K562 (cell line): ENCODE measurements around the gene LRCOL1. TPM values are rescaled to one million over a fixed set of nuclear protein-coding genes. Genes with fewer than 3 reads are reported as not detected.

Experiments
- ERF ChIP-seq: fragments of 450-650 bp; formaldehyde crosslinking; IDR thresholded peaks from 2 replicates; pipeline ENCODE4 v1.4.0; 2020; ENCODE audit warnings: mild to moderate bottlenecking, mixed read lengths
- POLR3G ChIP-seq: IDR thresholded peaks from 2 replicates; pipeline ENCODE4 v1.6.1; 2011; ENCODE audit not compliant: insufficient read length, insufficient replicate concordance; ENCODE audit errors: extremely low read depth
- ZNF561 ChIP-seq: fragments of 450-650 bp; formaldehyde crosslinking; conservative IDR thresholded peaks from 2 replicates; pipeline ENCODE4 v1.4.0; 2020; ENCODE audit warnings: mild to moderate bottlenecking, moderate library complexity
- polyA plus RNA-seq, 8 experiments: library from polyadenylated mRNA; depleted of rRNA in 4 of 8; stranded (reverse) in 5 of 8; unstranded in 3 of 8; fragments of >200 nt; fragmentation: Nextera tagmentation in 2 of 8; fragmentation: Illumina TruSeq in 1 of 8; extraction: Ambion mirVana in 2 of 8; extraction: Trizol in 1 of 8; gene quantifications; 2 replicates each; pipeline versions ENCODE4 v1.2.1 to v1.2.3, GENCODE V29; 2011 to 2014; ENCODE audit warnings: inconsistent platforms in 1 of 8, missing spikeins in 1 of 8
- total RNA-seq, 7 experiments: library from RNA; depleted of rRNA in 6 of 7; stranded (reverse); fragments of >200 nt in 6 of 7; fragmentation: Illumina TruSeq in 2 of 7; extraction: Trizol in 2 of 7; gene quantifications; 2 replicates each; pipeline versions ENCODE4 v1.2.1 to v1.2.3, GENCODE V29; 2011 to 2021; ENCODE audit warnings: low replicate concordance in 1 of 7
- TF ChIP-seq, protein P1 (sequence below), 2 experiments: fragments of 450-650 bp; formaldehyde crosslinking in 1 of 2; IDR thresholded peaks; 2 replicates each; pipeline versions ENCODE4 v1.4.0 to v1.6.1; 2014 to 2020; ENCODE audit warnings: mild to moderate bottlenecking in 2 of 2, borderline replicate concordance in 1 of 2, low read depth in 1 of 2
- TF ChIP-seq, protein P2 (sequence below), 3 experiments: IDR thresholded peaks in 2 of 3; conservative IDR thresholded peaks in 1 of 3; 2 replicates each; pipeline ENCODE4 v1.5.1; 2011 to 2012; ENCODE audit warnings: low read length in 3 of 3, mild to moderate bottlenecking in 3 of 3, control low read depth in 2 of 3, improper control_type of control experiment in 1 of 3, inconsistent platforms in 1 of 3, low read depth in 1 of 3, mixed read lengths in 1 of 3, moderate library complexity in 1 of 3; ENCODE audit not compliant: insufficient read depth in 2 of 3

Gene LRCOL1
- total and polyA plus RNA-seq, 9 of the 15 experiments (the other 6 are each of a cell fraction or from before 2014, with no cell fraction given), result not detected

DNA sequence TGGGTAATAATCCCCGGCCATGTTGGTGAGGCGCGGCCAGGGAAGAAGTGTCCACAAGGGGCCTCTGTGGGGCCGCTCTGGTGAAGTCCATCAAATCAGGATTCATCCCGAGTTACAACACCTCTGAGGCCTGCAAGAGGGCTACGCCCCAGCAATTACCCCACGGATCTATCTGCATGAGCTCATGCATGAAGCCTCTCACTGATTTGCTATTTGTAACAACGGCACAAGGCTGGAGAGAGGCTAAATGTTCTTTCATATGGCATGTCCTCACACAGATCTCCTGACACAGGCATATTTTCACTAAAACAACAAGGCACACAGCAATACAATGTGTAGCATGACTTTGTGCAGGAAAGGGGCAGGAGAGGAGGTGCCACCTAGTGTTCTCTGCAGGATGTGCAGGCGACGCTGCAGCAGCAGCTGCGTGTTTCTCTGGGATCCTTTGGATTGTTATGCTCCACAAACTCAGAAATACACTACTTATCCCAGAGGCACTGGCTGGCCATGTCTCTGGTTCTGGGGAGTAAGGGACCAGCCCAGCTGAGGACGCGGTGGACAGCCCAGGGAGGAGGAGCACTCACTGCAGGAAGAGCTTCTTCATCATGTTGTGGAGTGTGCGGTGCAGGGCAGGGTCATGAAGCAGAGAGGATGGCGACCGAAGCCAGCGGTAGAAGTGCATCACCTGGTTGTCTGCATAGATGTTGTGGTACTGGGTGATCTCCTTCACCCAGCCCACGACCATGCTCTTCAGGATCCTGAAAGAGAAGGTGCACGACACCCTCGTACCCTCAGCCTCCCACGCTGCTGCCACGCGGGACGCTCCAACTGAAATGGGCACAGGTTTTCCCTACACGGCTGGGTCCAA is 28.4 kb upstream of the LRCOL1 start (continued):
- TF ChIP-seq, protein P1, sequence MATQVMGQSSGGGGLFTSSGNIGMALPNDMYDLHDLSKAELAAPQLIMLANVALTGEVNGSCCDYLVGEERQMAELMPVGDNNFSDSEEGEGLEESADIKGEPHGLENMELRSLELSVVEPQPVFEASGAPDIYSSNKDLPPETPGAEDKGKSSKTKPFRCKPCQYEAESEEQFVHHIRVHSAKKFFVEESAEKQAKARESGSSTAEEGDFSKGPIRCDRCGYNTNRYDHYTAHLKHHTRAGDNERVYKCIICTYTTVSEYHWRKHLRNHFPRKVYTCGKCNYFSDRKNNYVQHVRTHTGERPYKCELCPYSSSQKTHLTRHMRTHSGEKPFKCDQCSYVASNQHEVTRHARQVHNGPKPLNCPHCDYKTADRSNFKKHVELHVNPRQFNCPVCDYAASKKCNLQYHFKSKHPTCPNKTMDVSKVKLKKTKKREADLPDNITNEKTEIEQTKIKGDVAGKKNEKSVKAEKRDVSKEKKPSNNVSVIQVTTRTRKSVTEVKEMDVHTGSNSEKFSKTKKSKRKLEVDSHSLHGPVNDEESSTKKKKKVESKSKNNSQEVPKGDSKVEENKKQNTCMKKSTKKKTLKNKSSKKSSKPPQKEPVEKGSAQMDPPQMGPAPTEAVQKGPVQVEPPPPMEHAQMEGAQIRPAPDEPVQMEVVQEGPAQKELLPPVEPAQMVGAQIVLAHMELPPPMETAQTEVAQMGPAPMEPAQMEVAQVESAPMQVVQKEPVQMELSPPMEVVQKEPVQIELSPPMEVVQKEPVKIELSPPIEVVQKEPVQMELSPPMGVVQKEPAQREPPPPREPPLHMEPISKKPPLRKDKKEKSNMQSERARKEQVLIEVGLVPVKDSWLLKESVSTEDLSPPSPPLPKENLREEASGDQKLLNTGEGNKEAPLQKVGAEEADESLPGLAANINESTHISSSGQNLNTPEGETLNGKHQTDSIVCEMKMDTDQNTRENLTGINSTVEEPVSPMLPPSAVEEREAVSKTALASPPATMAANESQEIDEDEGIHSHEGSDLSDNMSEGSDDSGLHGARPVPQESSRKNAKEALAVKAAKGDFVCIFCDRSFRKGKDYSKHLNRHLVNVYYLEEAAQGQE (IDR thresholded peaks at IDR 0.05; ENCODE audit: borderline replicate concordance), result 0 out of 2 replicates have a peak, but pooled peaks have one; percentile 10
- TF ChIP-seq, protein P1 (CRISPR knock-in tag; IDR thresholded peaks at IDR 0.05; ENCODE audit: low read depth), result no peak
- TF ChIP-seq POLR3G, result no peak
- no peak for TF ChIP-seq ERF (CRISPR knock-in tag)
- TF ChIP-seq, protein P2, sequence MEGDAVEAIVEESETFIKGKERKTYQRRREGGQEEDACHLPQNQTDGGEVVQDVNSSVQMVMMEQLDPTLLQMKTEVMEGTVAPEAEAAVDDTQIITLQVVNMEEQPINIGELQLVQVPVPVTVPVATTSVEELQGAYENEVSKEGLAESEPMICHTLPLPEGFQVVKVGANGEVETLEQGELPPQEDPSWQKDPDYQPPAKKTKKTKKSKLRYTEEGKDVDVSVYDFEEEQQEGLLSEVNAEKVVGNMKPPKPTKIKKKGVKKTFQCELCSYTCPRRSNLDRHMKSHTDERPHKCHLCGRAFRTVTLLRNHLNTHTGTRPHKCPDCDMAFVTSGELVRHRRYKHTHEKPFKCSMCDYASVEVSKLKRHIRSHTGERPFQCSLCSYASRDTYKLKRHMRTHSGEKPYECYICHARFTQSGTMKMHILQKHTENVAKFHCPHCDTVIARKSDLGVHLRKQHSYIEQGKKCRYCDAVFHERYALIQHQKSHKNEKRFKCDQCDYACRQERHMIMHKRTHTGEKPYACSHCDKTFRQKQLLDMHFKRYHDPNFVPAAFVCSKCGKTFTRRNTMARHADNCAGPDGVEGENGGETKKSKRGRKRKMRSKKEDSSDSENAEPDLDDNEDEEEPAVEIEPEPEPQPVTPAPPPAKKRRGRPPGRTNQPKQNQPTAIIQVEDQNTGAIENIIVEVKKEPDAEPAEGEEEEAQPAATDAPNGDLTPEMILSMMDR (IDR thresholded peaks at IDR 0.05 in 2 of 3, conservative IDR thresholded peaks at IDR 0.05 in 1 of 3; ENCODE audit: insufficient read depth in 2 of 3, low read depth in 1 of 3, low read length in 3 of 3), result peak; percentile 54 to 81 (median 57)
- no peak for TF ChIP-seq ZNF561 (CRISPR knock-in tag)
